ENCODE results near the gene PTPN5. TPM values are rescaled to one million over a fixed set of nuclear protein-coding genes. Genes with fewer than 3 reads are reported as not detected.

Gene PTPN5
- total RNA-seq, 2 experiments from 2014 or later: not detected

- Histone ChIP-seq H2AFZ (ENCODE audit: low read length) (no peak overlapping the region), H4K20me1 (ENCODE audit: insufficient read depth, low read length) (no peaks in the 10 kb centered on the region), H3K4me2 (ENCODE audit: low read length) (no peak overlapping the region), H3K27ac (ENCODE audit: low read depth, low read length, poor library complexity, severe bottlenecking) (no peak overlapping the region), H3K79me2 (ENCODE audit: insufficient read depth, low read depth, low read length) (no peaks in the 10 kb centered on the region), H3K9me3 (ENCODE audit: low read length) (no peaks in the 10 kb centered on the region), H3K4me3 (ENCODE audit: low read depth, low read length, poor library complexity, severe bottlenecking) (no peak overlapping the region), H3K36me3 (ENCODE audit: insufficient read depth, low read length) (no peaks in the 10 kb centered on the region), H3K4me1 (ENCODE audit: insufficient read depth, low read length, poor library complexity, severe bottlenecking) (no peaks in the 10 kb centered on the region), H3K9me2 (ENCODE audit: insufficient read depth, low read length) (no peaks in the 10 kb centered on the region)
- TF ChIP-seq CTCF (conservative IDR thresholded peaks at IDR 0.05; ENCODE audit: low read length) (no peak), EZH2phosphoT487 (IDR thresholded peaks at IDR 0.05; ENCODE audit: borderline replicate concordance, low read depth, low read length) (no peak)
- ChIA-PET POLR2A (interaction anchor here (0.7 to 2.3 kb wide), 2 partner anchors 14 to 90 kb away, joined by 3 to 10 read pairs; no protein-coding TSS in a partner anchor), CTCF (ENCODE audit: unreplicated experiment) (interaction anchor here (0.7 kb wide), 1 partner anchor 16 kb away, joined by 3 read pairs; no protein-coding TSS in a partner anchor)
- intact Hi-C loops (cut with micrococcal nuclease; ENCODE audit: unreplicated experiment): no loop called here
- no TSS peak for BruUV-seq (replicated peaks)
- no peak for DNase-seq (ENCODE audit: low spot score)
Observed at GRCh38 chr11:18780896-18781295, 10.7 kb downstream of the PTPN5 start.

- Histone ChIP-seq H3K36me3 (ENCODE audit: insufficient read depth, low read length) (no peaks in the 10 kb centered on the region), H3K9me2 (ENCODE audit: insufficient read depth, low read length) (no peaks in the 10 kb centered on the region), H3K27ac (ENCODE audit: low read depth, low read length, poor library complexity, severe bottlenecking) (no peak overlapping the region), H4K20me1 (ENCODE audit: insufficient read depth, low read length) (no peaks in the 10 kb centered on the region), H3K4me1 (ENCODE audit: insufficient read depth, low read length, poor library complexity, severe bottlenecking) (no peaks in the 10 kb centered on the region), H2AFZ (ENCODE audit: low read length) (no peak overlapping the region), H3K79me2 (ENCODE audit: insufficient read depth, low read depth, low read length) (no peaks in the 10 kb centered on the region), H3K4me3 (ENCODE audit: low read depth, low read length, poor library complexity, severe bottlenecking) (no peak overlapping the region), H3K4me2 (ENCODE audit: low read length) (no peak overlapping the region), H3K9me3 (ENCODE audit: low read length) (no peaks in the 10 kb centered on the region)
- no peak for DNase-seq (ENCODE audit: low spot score)
- no peak for TF ChIP-seq CTCF (conservative IDR thresholded peaks at IDR 0.05; ENCODE audit: low read length)
- no peak for TF ChIP-seq EZH2phosphoT487 (IDR thresholded peaks at IDR 0.05; ENCODE audit: borderline replicate concordance, low read depth, low read length)
- POLR2A ChIA-PET: interaction anchor here (2.3 kb wide), 1 partner anchor 15 kb away, joined by 10 read pairs; no protein-coding TSS in a partner anchor
- no TSS peak for BruUV-seq (replicated peaks)
- intact Hi-C loops (cut with micrococcal nuclease; ENCODE audit: unreplicated experiment): no loop called here
- CTCF ChIA-PET (ENCODE audit: unreplicated experiment): interaction anchor here (0.7 to 0.8 kb wide), 2 partner anchors 11 to 17 kb away, joined by 3 to 4 read pairs; no protein-coding TSS in a partner anchor
Observed at GRCh38 chr11:18780329-18780728, 11.3 kb downstream of the PTPN5 start.

GRCh38 chr11:18778468-18778867 is 13.1 kb downstream of the PTPN5 start:
- CTCF ChIA-PET (ENCODE audit: unreplicated experiment): interaction anchor here (1.7 kb wide), 1 partner anchor 10 kb away, joined by 5 read pairs; no protein-coding TSS in a partner anchor
- intact Hi-C loops (cut with micrococcal nuclease; ENCODE audit: unreplicated experiment): no loop called here
- POLR2A ChIA-PET: interaction anchor here (0.6 to 2.3 kb wide), 6 partner anchors 10 to 87 kb away, joined by 3 to 10 read pairs (median 4); no protein-coding TSS in a partner anchor
- H4K20me1 ChIP-seq (ENCODE audit: insufficient read depth, low read length): no peaks in the 10 kb centered on the region
- H3K36me3 ChIP-seq (ENCODE audit: insufficient read depth, low read length): no peaks in the 10 kb centered on the region
- H3K9me3 ChIP-seq (ENCODE audit: low read length): no peaks in the 10 kb centered on the region
- no TSS peak for BruUV-seq (replicated peaks)
- no peak overlapping the region for H3K4me2 ChIP-seq (ENCODE audit: low read length)
- no peak overlapping the region for H3K4me3 ChIP-seq (ENCODE audit: low read depth, low read length, poor library complexity, severe bottlenecking)
- H2AFZ ChIP-seq (ENCODE audit: low read length): no peak overlapping the region
- no peak for DNase-seq (ENCODE audit: low spot score)
- no peak overlapping the region for H3K27ac ChIP-seq (ENCODE audit: low read depth, low read length, poor library complexity, severe bottlenecking)
- H3K4me1 ChIP-seq (ENCODE audit: insufficient read depth, low read length, poor library complexity, severe bottlenecking): no peaks in the 10 kb centered on the region
- H3K79me2 ChIP-seq (ENCODE audit: insufficient read depth, low read depth, low read length): no peaks in the 10 kb centered on the region
- H3K9me2 ChIP-seq (ENCODE audit: insufficient read depth, low read length): no peaks in the 10 kb centered on the region
- TF ChIP-seq CTCF (conservative IDR thresholded peaks at IDR 0.05; ENCODE audit: low read length): no peak
- TF ChIP-seq EZH2phosphoT487 (IDR thresholded peaks at IDR 0.05; ENCODE audit: borderline replicate concordance, low read depth, low read length): no peak
